HepG2 (cell line): Measurements from ENCODE around the gene ARPIN. TPM values are rescaled to one million over a fixed set of nuclear protein-coding genes. Genes with fewer than 3 reads are reported as not detected.

Source experiments
- ASH2L ChIP-seq: fragments of 300-600, 200-600 bp; sonication (generic); IDR thresholded peaks from 2 replicates; pipeline ENCODE4 v1.7.0; 2017; ENCODE audit warnings: low read depth, mild to moderate bottlenecking, moderate library complexity, mixed read lengths, low read length; ENCODE audit not compliant: insufficient read length
- FOXA3 ChIP-seq: IDR thresholded peaks from 2 replicates; pipeline ENCODE4 v1.6.1; 2016; ENCODE audit warnings: missing genetic modification reagents, missing compliant biosample characterization
- IKZF1 ChIP-seq: fragments of 450-650 bp; IDR thresholded peaks from 2 replicates; pipeline ENCODE4 v1.7.1; 2016
- MYC ChIP-seq: sonication (generic); formaldehyde crosslinking; IDR thresholded peaks from 2 replicates; pipeline ENCODE4 v1.9.0; 2021; ENCODE audit warnings: missing genetic modification reagents, borderline replicate concordance
- POLR2A ChIP-seq, 2 experiments: IDR thresholded peaks; 2 replicates each; pipeline ENCODE4 v1.6.1; 2011; ENCODE audit warnings: low read depth in 2 of 2, low read length in 2 of 2, mild to moderate bottlenecking in 1 of 2, moderate library complexity in 1 of 2; ENCODE audit not compliant: insufficient read depth in 1 of 2
- RARA ChIP-seq: IDR thresholded peaks from 2 replicates; pipeline ENCODE4 v1.6.1; 2016; ENCODE audit warnings: missing genetic modification reagents, missing compliant biosample characterization
- RFX1 ChIP-seq: fragments of 450-650 bp; IDR thresholded peaks from 2 replicates; pipeline ENCODE4 v1.6.1; 2017
- RXRA ChIP-seq: sonication (generic); formaldehyde crosslinking; IDR thresholded peaks from 2 replicates; pipeline ENCODE4 v1.5.1; 2020; ENCODE audit warnings: missing genetic modification reagents
- SOX6 ChIP-seq, 2 experiments: fragments of 450-650 bp in 1 of 2; sonication (generic) in 1 of 2; formaldehyde crosslinking in 1 of 2; IDR thresholded peaks; 2 replicates each; pipeline versions ENCODE4 v1.4.0 to v1.6.1; 2017 to 2020; ENCODE audit warnings: antibody characterized with exemption in 1 of 2, mild to moderate bottlenecking in 1 of 2, missing genetic modification reagents in 1 of 2
- TAF15 ChIP-seq: fragments of 200-400 bp; formaldehyde crosslinking; IDR thresholded peaks from one replicate; pipeline ENCODE4 v1.6.1; 2018; ENCODE audit warnings: mild to moderate bottlenecking, low read depth, low read length; ENCODE audit not compliant: poor library complexity, severe bottlenecking
- ZNF333 ChIP-seq: sonication (generic); formaldehyde crosslinking; IDR thresholded peaks from 2 replicates; pipeline ENCODE4 v1.4.0; 2020; ENCODE audit warnings: mild to moderate bottlenecking, missing genetic modification reagents, borderline replicate concordance
- ZNF350 ChIP-seq: sonication (generic); formaldehyde crosslinking; IDR thresholded peaks from 2 replicates; pipeline ENCODE4 v1.4.0; 2020; ENCODE audit warnings: mild to moderate bottlenecking, low read depth, missing genetic modification reagents, borderline replicate concordance
- ZNF354B ChIP-seq: sonication (generic); formaldehyde crosslinking; IDR thresholded peaks from 2 replicates; pipeline ENCODE4 v1.8.0; 2022; ENCODE audit warnings: mild to moderate bottlenecking, missing genetic modification reagents
- ZNF7 ChIP-seq: IDR thresholded peaks from 2 replicates; pipeline ENCODE4 v1.6.1; 2016; ENCODE audit warnings: missing biosample characterization, missing genetic modification reagents
- ZNF766 ChIP-seq: sonication (generic); formaldehyde crosslinking; IDR thresholded peaks from 2 replicates; pipeline ENCODE4 v1.5.0; 2020; ENCODE audit warnings: missing genetic modification reagents, borderline replicate concordance
- polyA plus RNA-seq, 8 experiments: library from polyadenylated mRNA; depleted of rRNA in 3 of 8; stranded (reverse) in 7 of 8; unstranded in 1 of 8; fragments of >200 nt; fragmentation: Illumina TruSeq in 4 of 8; extraction: Trizol in 4 of 8; gene quantifications; 2 replicates each; pipeline versions ENCODE4 v1.2.1 to v1.2.3, GENCODE V29; 2011 to 2016; ENCODE audit warnings: low read depth in 4 of 8, missing spikeins in 1 of 8, mixed read lengths in 1 of 8; ENCODE audit not compliant: insufficient read depth in 1 of 8
- total RNA-seq, 5 experiments: library from RNA; depleted of rRNA; stranded (reverse); fragments of >200 nt; fragmentation: Illumina TruSeq; extraction: Trizol; gene quantifications; 2 replicates each; pipeline ENCODE4 v1.2.3, GENCODE V29; 2016; ENCODE audit warnings: low read depth in 1 of 5
- TF ChIP-seq, protein P1 (sequence below): sonication (generic); formaldehyde crosslinking; IDR thresholded peaks from 2 replicates; pipeline ENCODE4 v1.4.0; 2020; ENCODE audit warnings: missing genetic modification reagents
- TF ChIP-seq, protein P2 (sequence below): sonication (generic); formaldehyde crosslinking; IDR thresholded peaks from 2 replicates; pipeline ENCODE4 v1.4.0; 2020; ENCODE audit warnings: missing genetic modification reagents
- TF ChIP-seq, protein P3 (sequence below): sonication (generic); formaldehyde crosslinking; IDR thresholded peaks from 2 replicates; pipeline ENCODE4 v1.4.0; 2020; ENCODE audit warnings: missing genetic modification reagents
- TF ChIP-seq, protein P4 (sequence below): sonication (generic); formaldehyde crosslinking; IDR thresholded peaks from 2 replicates; pipeline ENCODE4 v1.4.0; 2020; ENCODE audit warnings: missing genetic modification reagents

The ARPIN gene
- total and polyA plus RNA-seq, 2 of the 13 experiments (the other 11 are each of a cell fraction or from before 2014, with no cell fraction given): 2.8 to 5.0 TPM

DNA sequence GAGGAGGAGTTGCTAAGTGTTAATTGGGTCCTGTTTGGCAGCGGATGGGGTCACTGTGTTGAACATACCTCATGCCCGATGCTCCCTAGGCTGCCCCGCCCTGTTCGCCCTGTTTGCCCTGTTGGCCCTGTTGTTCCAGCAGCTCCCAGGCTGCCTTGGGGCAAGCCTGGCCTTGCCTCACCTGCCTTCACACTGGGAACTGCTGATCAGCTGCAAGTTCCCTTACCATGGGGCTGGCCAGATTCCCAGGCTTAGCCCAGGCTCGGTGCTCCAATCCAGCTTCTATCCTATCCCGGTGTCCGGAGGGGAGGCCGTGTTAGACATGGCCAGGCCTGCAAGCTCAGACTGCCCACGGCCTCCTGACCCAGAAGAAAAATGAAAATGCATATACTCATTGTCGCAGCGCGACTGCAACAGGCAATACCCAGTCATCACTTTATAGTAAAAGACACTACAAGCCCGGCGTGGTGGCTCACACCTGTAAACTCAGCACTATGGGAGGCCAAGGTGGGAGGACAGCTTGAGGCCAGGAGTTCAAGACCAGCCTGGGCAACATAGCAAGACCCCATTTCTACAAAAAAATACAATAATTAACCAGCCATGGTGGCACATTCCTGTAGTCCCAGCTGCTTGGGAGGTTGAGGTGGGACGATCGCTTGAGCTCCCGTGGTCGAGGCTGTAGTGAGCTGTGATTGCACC lies 45.5 kb upstream of the ARPIN start (continued):
- TF ChIP-seq, protein P1, sequence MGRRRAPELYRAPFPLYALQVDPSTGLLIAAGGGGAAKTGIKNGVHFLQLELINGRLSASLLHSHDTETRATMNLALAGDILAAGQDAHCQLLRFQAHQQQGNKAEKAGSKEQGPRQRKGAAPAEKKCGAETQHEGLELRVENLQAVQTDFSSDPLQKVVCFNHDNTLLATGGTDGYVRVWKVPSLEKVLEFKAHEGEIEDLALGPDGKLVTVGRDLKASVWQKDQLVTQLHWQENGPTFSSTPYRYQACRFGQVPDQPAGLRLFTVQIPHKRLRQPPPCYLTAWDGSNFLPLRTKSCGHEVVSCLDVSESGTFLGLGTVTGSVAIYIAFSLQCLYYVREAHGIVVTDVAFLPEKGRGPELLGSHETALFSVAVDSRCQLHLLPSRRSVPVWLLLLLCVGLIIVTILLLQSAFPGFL: no peak
- TF ChIP-seq, protein P2, sequence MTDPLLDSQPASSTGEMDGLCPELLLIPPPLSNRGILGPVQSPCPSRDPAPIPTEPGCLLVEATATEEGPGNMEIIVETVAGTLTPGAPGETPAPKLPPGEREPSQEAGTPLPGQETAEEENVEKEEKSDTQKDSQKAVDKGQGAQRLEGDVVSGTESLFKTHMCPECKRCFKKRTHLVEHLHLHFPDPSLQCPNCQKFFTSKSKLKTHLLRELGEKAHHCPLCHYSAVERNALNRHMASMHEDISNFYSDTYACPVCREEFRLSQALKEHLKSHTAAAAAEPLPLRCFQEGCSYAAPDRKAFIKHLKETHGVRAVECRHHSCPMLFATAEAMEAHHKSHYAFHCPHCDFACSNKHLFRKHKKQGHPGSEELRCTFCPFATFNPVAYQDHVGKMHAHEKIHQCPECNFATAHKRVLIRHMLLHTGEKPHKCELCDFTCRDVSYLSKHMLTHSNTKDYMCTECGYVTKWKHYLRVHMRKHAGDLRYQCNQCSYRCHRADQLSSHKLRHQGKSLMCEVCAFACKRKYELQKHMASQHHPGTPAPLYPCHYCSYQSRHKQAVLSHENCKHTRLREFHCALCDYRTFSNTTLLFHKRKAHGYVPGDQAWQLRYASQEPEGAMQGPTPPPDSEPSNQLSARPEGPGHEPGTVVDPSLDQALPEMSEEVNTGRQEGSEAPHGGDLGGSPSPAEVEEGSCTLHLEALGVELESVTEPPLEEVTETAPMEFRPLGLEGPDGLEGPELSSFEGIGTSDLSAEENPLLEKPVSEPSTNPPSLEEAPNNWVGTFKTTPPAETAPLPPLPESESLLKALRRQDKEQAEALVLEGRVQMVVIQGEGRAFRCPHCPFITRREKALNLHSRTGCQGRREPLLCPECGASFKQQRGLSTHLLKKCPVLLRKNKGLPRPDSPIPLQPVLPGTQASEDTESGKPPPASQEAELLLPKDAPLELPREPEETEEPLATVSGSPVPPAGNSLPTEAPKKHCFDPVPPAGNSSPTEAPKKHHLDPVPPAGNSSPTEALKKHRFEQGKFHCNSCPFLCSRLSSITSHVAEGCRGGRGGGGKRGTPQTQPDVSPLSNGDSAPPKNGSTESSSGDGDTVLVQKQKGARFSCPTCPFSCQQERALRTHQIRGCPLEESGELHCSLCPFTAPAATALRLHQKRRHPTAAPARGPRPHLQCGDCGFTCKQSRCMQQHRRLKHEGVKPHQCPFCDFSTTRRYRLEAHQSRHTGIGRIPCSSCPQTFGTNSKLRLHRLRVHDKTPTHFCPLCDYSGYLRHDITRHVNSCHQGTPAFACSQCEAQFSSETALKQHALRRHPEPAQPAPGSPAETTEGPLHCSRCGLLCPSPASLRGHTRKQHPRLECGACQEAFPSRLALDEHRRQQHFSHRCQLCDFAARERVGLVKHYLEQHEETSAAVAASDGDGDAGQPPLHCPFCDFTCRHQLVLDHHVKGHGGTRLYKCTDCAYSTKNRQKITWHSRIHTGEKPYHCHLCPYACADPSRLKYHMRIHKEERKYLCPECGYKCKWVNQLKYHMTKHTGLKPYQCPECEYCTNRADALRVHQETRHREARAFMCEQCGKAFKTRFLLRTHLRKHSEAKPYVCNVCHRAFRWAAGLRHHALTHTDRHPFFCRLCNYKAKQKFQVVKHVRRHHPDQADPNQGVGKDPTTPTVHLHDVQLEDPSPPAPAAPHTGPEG (CRISPR knock-in tag): no peak
- TF ChIP-seq ZNF354B (CRISPR knock-in tag): no peak
- TF ChIP-seq, protein P3, sequence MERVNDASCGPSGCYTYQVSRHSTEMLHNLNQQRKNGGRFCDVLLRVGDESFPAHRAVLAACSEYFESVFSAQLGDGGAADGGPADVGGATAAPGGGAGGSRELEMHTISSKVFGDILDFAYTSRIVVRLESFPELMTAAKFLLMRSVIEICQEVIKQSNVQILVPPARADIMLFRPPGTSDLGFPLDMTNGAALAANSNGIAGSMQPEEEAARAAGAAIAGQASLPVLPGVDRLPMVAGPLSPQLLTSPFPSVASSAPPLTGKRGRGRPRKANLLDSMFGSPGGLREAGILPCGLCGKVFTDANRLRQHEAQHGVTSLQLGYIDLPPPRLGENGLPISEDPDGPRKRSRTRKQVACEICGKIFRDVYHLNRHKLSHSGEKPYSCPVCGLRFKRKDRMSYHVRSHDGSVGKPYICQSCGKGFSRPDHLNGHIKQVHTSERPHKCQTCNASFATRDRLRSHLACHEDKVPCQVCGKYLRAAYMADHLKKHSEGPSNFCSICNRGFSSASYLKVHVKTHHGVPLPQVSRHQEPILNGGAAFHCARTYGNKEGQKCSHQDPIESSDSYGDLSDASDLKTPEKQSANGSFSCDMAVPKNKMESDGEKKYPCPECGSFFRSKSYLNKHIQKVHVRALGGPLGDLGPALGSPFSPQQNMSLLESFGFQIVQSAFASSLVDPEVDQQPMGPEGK: no peak; the same call in 1 of the 2 replicates
- no peak for TF ChIP-seq IKZF1
- no peak for TF ChIP-seq TAF15
- peak; percentile 56 for TF ChIP-seq RXRA (CRISPR knock-in tag)
- TF ChIP-seq ZNF350 (CRISPR knock-in tag): no peak
- no peak for TF ChIP-seq ZNF333 (CRISPR knock-in tag)
- TF ChIP-seq RFX1: no peak
- no peak for TF ChIP-seq ZNF7
- no peak for TF ChIP-seq ZNF766
- TF ChIP-seq, protein P4, sequence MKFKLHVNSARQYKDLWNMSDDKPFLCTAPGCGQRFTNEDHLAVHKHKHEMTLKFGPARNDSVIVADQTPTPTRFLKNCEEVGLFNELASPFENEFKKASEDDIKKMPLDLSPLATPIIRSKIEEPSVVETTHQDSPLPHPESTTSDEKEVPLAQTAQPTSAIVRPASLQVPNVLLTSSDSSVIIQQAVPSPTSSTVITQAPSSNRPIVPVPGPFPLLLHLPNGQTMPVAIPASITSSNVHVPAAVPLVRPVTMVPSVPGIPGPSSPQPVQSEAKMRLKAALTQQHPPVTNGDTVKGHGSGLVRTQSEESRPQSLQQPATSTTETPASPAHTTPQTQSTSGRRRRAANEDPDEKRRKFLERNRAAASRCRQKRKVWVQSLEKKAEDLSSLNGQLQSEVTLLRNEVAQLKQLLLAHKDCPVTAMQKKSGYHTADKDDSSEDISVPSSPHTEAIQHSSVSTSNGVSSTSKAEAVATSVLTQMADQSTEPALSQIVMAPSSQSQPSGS (CRISPR knock-in tag): 0 out of 2 replicates have a peak, but pooled peaks have one; percentile 29
- TF ChIP-seq FOXA3 (CRISPR knock-in tag): 0 out of 2 replicates have a peak, but pooled peaks have one; percentile 11
- no peak for TF ChIP-seq ASH2L
- 0 out of 2 replicates have a peak, but pooled peaks have one; percentile 17 for TF ChIP-seq MYC (CRISPR knock-in tag)
- TF ChIP-seq RARA (CRISPR knock-in tag): no peak
- TF ChIP-seq POLR2A (IDR thresholded peaks at IDR 0.05; ENCODE audit: insufficient read depth in 1 of 2, low read depth in 2 of 2, low read length in 2 of 2): no peak
- no peak for TF ChIP-seq SOX6 (IDR thresholded peaks at IDR 0.05)
- 0 out of 2 replicates have a peak, but pooled peaks have one; percentile 13 for TF ChIP-seq SOX6 (CRISPR knock-in tag; IDR thresholded peaks at IDR 0.05)
